Kidney epithelial cell (primary cell): Measurements from ENCODE around the gene STEAP1B. TPM values are rescaled to one million over a fixed set of nuclear protein-coding genes. Genes with fewer than 3 reads are reported as not detected.

Experiments used
- DNase-seq: peaks from one replicate; pipeline ENCODE4 v3.0.0-alpha.2; 2010; ENCODE audit warnings: low read depth
- H3K27me3 ChIP-seq: 2 replicates; pipeline ENCODE4 v1.6.0; 2011; ENCODE audit warnings: low read length; ENCODE audit not compliant: control insufficient read depth, insufficient read depth
- H3K36me3 ChIP-seq: 2 replicates; pipeline ENCODE4 v1.5.1; 2011; ENCODE audit warnings: low read length; ENCODE audit not compliant: control insufficient read depth, insufficient read depth
- H3K4me3 ChIP-seq: 2 replicates; pipeline ENCODE4 v1.5.1; 2011; ENCODE audit warnings: low read depth, mild to moderate bottlenecking, control low read depth, low read length
- CTCF ChIP-seq: IDR thresholded peaks from 2 replicates; pipeline ENCODE4 v1.5.1; 2011; ENCODE audit warnings: mild to moderate bottlenecking, moderate library complexity, low read length, control low read depth, inconsistent platforms; ENCODE audit not compliant: insufficient read depth, poor library complexity, severe bottlenecking
- total RNA-seq: library from RNA; depleted of rRNA; stranded (reverse); fragments of >200 nt; gene quantifications from 2 replicates; pipeline ENCODE4 v1.2.3, GENCODE V29; 2015

The STEAP1B gene
- total RNA-seq, 1 donor from 2014 or later = not detected

- H3K27me3 ChIP-seq = no peaks in the 10 kb centered on the region
- no peaks in the 10 kb centered on the region for H3K36me3 ChIP-seq
- no peak for TF ChIP-seq CTCF
- H3K4me3 ChIP-seq = no peak overlapping the region
- no peak for DNase-seq
These were observed 100.4 kb downstream of the STEAP1B start for GRCh38 chr7:22399546-22399945.

GRCh38 chr7:22399091-22399490, 100.9 kb downstream of the STEAP1B start:
- Histone ChIP-seq H3K36me3 (no peaks in the 10 kb centered on the region), H3K27me3 (no peaks in the 10 kb centered on the region), H3K4me3 (no peak overlapping the region)
- no peak for TF ChIP-seq CTCF
- no peak for DNase-seq

- no peak for TF ChIP-seq CTCF
- no peaks in the 10 kb centered on the region for H3K36me3 ChIP-seq
- DNase-seq = no peak
- no peaks in the 10 kb centered on the region for H3K27me3 ChIP-seq
- H3K4me3 ChIP-seq = no peak overlapping the region
These were observed 102.0 kb downstream of the STEAP1B start for GRCh38 chr7:22397981-22398380.

GRCh38 chr7:22395222-22395621, 104.8 kb downstream of the STEAP1B start:
- no peak overlapping the region for H3K4me3 ChIP-seq
- no peak for TF ChIP-seq CTCF
- DNase-seq = no peak
- H3K36me3 ChIP-seq = no peaks in the 10 kb centered on the region
- no peaks in the 10 kb centered on the region for H3K27me3 ChIP-seq

- DNase-seq = no peak
- TF ChIP-seq CTCF = no peak
- no peak overlapping the region for H3K4me3 ChIP-seq
These were observed 105.2 kb downstream of the STEAP1B start for GRCh38 chr7:22394739-22395138.

GRCh38 chr7:22393913-22394729, 105.9 kb downstream of the STEAP1B start:
- TF ChIP-seq CTCF = no peak
- Histone ChIP-seq H3K27me3 (no peaks in the 10 kb centered on the region), H3K4me3 (no peak overlapping the region), H3K36me3 (no peaks in the 10 kb centered on the region)
- no peak for DNase-seq

More at GRCh38 chr7:22394739-22395138, 105.2 kb downstream of the STEAP1B start:
- H3K27me3 ChIP-seq = no peaks in the 10 kb centered on the region
- no peaks in the 10 kb centered on the region for H3K36me3 ChIP-seq
